HCT116 (cell line): ENCODE results near the gene RREB1. TPM values are rescaled to one million over a fixed set of nuclear protein-coding genes. Genes with fewer than 3 reads are reported as not detected.
A peak's percentile ranks its signal among the peaks of the same experiment; 100 is the strongest.

Source experiments
- ATAC-seq: fragments of 200-7000 bp; cut with Tn5 transposase; 2 replicates; pipeline ENCODE4 v1.9.1; 2020; ENCODE audit warnings: mild to moderate bottlenecking, moderate library complexity
- BruUV-seq: library from RNA; stranded (reverse); fragments of 400-500 nt; replicated peaks from 2 replicates; lab custom pipeline; 2021; lab: Mats Ljungman, UMichigan
- CTCF ChIA-PET: fragments of 300-600 bp; sonication (Branson Sonifier 250); formaldehyde crosslinking; loops from one replicate; lab custom pipeline; 2021; ENCODE audit warnings: antibody characterized with exemption; lab: Charles Lee
- POLR2A ChIA-PET: fragments of 300-600, 350-600 bp; sonication (Branson Sonifier 250); formaldehyde crosslinking; loops from one replicate; lab custom pipeline; 2021; ENCODE audit warnings: antibody characterized with exemption; lab: Charles Lee
- RAD21 ChIA-PET, 2 experiments: fragments of 300-600 bp; sonication (Branson Sonifier 250); formaldehyde crosslinking; loops; one replicate each; lab custom pipeline; 2023; ENCODE audit warnings: low total read pairs in 2 of 2; ENCODE audit not compliant: uncharacterized antibody in 2 of 2, unreplicated experiment in 2 of 2, low non-redundant PET in 1 of 2; lab: Charles Lee
- DNase-seq: peaks from one replicate; pipeline ENCODE4 v3.0.0-alpha.2; 2010; ENCODE audit warnings: low read depth, low spot score
- H2AFZ ChIP-seq: fragments of 200-600 bp; shearing (Covaris generic), sonication (generic); 2 replicates; pipeline ENCODE4 v1.6.1; 2017; ENCODE audit warnings: low read depth, mixed run types, mixed read lengths, antibody characterized with exemption, low read length; ENCODE audit not compliant: poor library complexity, severe bottlenecking
- H3K27ac ChIP-seq: 2 replicates; pipeline ENCODE4 v1.5.1; 2012; ENCODE audit warnings: low read depth, low read length
- H3K27me3 ChIP-seq: fragments of 200-600 bp; sonication (generic); 2 replicates; pipeline ENCODE4 v1.6.1; 2016; ENCODE audit warnings: mixed run types, low read length, mixed read lengths; ENCODE audit not compliant: insufficient read depth
- H3K36me3 ChIP-seq, 2 experiments: fragments of 200-500 bp in 1 of 2; fragments of 200-600 bp in 1 of 2; sonication (Bioruptor generic) in 1 of 2; sonication (generic) in 1 of 2; 2 replicates each; pipeline versions ENCODE4 v1.5.1 to v1.6.1; 2014 to 2016; ENCODE audit warnings: low read length in 2 of 2, inconsistent platforms in 1 of 2, mixed read lengths in 1 of 2, mixed run types in 1 of 2; ENCODE audit not compliant: insufficient read depth in 2 of 2, control insufficient read depth in 1 of 2
- H3K4me1 ChIP-seq, 2 experiments: fragments of 200-600 bp in 1 of 2; sonication (generic) in 1 of 2; 2 replicates each; pipeline versions ENCODE4 v1.5.1 to v1.6.1; 2012 to 2017; ENCODE audit warnings: low read length in 2 of 2, inconsistent platforms in 1 of 2, mild to moderate bottlenecking in 1 of 2, mixed read lengths in 1 of 2, mixed run types in 1 of 2, moderate library complexity in 1 of 2; ENCODE audit not compliant: insufficient read depth in 2 of 2, control insufficient read depth in 1 of 2
- H3K4me2 ChIP-seq: fragments of 200-600 bp; sonication (generic); 2 replicates; pipeline ENCODE4 v1.6.1; 2017; ENCODE audit warnings: mixed run types, low read length, mixed read lengths
- H3K4me3 ChIP-seq, 2 experiments: fragments of 200-600 bp in 1 of 2; sonication (generic) in 1 of 2; replicated peaks in 1 of 2; 2 replicates each; pipeline ENCODE4 v1.5.1; 2011 to 2016; ENCODE audit warnings: low read length in 2 of 2, control low read depth in 1 of 2, low read depth in 1 of 2, mild to moderate bottlenecking in 1 of 2, mixed read lengths in 1 of 2, mixed run types in 1 of 2
- H3K79me2 ChIP-seq: fragments of 200-600 bp; sonication (generic); 2 replicates; pipeline ENCODE4 v1.6.1; 2017; ENCODE audit warnings: mild to moderate bottlenecking, mixed run types, low read length, moderate library complexity, mixed read lengths; ENCODE audit not compliant: insufficient read depth
- H3K9ac ChIP-seq: fragments of 200-600 bp; sonication (generic); 2 replicates; pipeline ENCODE4 v1.6.1; 2016; ENCODE audit warnings: low read length, mixed read lengths
- H3K9me2 ChIP-seq: fragments of 200-600 bp; sonication (generic), shearing (Covaris generic); 2 replicates; pipeline ENCODE4 v1.6.1; 2017; ENCODE audit warnings: mixed run types, mild to moderate bottlenecking, moderate library complexity; ENCODE audit not compliant: insufficient read depth
- H3K9me3 ChIP-seq, 2 experiments: fragments of 200-500 bp in 1 of 2; fragments of 200-600 bp in 1 of 2; sonication (Bioruptor generic) in 1 of 2; sonication (generic) in 1 of 2; 2 replicates each; pipeline ENCODE4 v1.6.1; 2014 to 2017; ENCODE audit warnings: low read length in 2 of 2, mixed read lengths in 2 of 2, inconsistent platforms in 1 of 2, low read depth in 1 of 2, mild to moderate bottlenecking in 1 of 2, mixed run types in 1 of 2, moderate library complexity in 1 of 2; ENCODE audit not compliant: control insufficient read depth in 1 of 2, insufficient read depth in 1 of 2
- H4K20me1 ChIP-seq: fragments of 200-600 bp; sonication (generic), shearing (Covaris generic); 2 replicates; pipeline ENCODE4 v1.6.1; 2017; ENCODE audit warnings: mixed run types, mild to moderate bottlenecking, moderate library complexity; ENCODE audit not compliant: insufficient read depth
- ATF3 ChIP-seq: IDR thresholded peaks from 2 replicates; pipeline ENCODE4 v1.6.1; 2012
- CBX3 ChIP-seq: IDR thresholded peaks from 2 replicates; pipeline ENCODE4 v1.6.1; 2012; ENCODE audit warnings: low read depth
- ELF1 ChIP-seq: IDR thresholded peaks from 2 replicates; pipeline ENCODE4 v1.6.1; 2012; ENCODE audit warnings: low read depth, borderline replicate concordance
- EZH2 ChIP-seq: fragments of 200-600 bp; sonication (generic); IDR thresholded peaks from 2 replicates; pipeline ENCODE4 v1.6.1; 2017; ENCODE audit warnings: antibody characterized with exemption, mixed run types
- EZH2phosphoT487 ChIP-seq: fragments of 200-600 bp; IDR thresholded peaks from 2 replicates; pipeline ENCODE4 v1.6.1; 2018; ENCODE audit warnings: antibody characterized with exemption, borderline replicate concordance
- FOSL1 ChIP-seq: IDR thresholded peaks from 2 replicates; pipeline ENCODE4 v1.6.1; 2012; ENCODE audit warnings: low read depth
- JUND ChIP-seq: IDR thresholded peaks from 2 replicates; pipeline ENCODE4 v1.6.1; 2012
- MAX ChIP-seq: IDR thresholded peaks from 2 replicates; pipeline ENCODE4 v1.6.1; 2012
- POLR2A ChIP-seq: IDR thresholded peaks from 2 replicates; pipeline ENCODE4 v1.7.0; 2011; ENCODE audit warnings: borderline replicate concordance; ENCODE audit not compliant: insufficient read depth, insufficient read length; ENCODE audit errors: extremely low read depth
- POLR2AphosphoS5 ChIP-seq: IDR thresholded peaks from 2 replicates; pipeline ENCODE4 v1.6.1; 2011; ENCODE audit warnings: mild to moderate bottlenecking, low read depth, low read length, moderate library complexity
- RAD21 ChIP-seq: IDR thresholded peaks from 2 replicates; pipeline ENCODE4 v1.6.1; 2012; ENCODE audit warnings: low read depth, mild to moderate bottlenecking
- REST ChIP-seq: IDR thresholded peaks from 2 replicates; pipeline ENCODE4 v1.6.1; 2012; ENCODE audit warnings: low read depth
- SIN3A ChIP-seq: IDR thresholded peaks from 2 replicates; pipeline ENCODE4 v1.6.1; 2012; ENCODE audit warnings: low read depth
- SP1 ChIP-seq: IDR thresholded peaks from 2 replicates; pipeline ENCODE4 v1.6.1; 2012; ENCODE audit warnings: low read depth
- SRF ChIP-seq: IDR thresholded peaks from 2 replicates; pipeline ENCODE4 v1.6.1; 2012; ENCODE audit warnings: low read depth
- TCF7L2 ChIP-seq: IDR thresholded peaks from 2 replicates; pipeline ENCODE4 v1.7.0; 2011; ENCODE audit warnings: borderline replicate concordance, inconsistent platforms; ENCODE audit not compliant: insufficient read depth, insufficient read length; ENCODE audit errors: extremely low read depth
- YY1 ChIP-seq: IDR thresholded peaks from 2 replicates; pipeline ENCODE4 v1.6.1; 2011; ENCODE audit warnings: low read length, low read depth, moderate library complexity, mild to moderate bottlenecking; ENCODE audit not compliant: insufficient replicate concordance; ENCODE audit errors: extremely low read depth
- ZBTB33 ChIP-seq: IDR thresholded peaks from 2 replicates; pipeline ENCODE4 v1.6.1; 2011; ENCODE audit warnings: mild to moderate bottlenecking, low read length, moderate library complexity; ENCODE audit not compliant: insufficient replicate concordance; ENCODE audit errors: extremely low read depth
- ZFX ChIP-seq: fragments of 450-650 bp; IDR thresholded peaks from 2 replicates; pipeline ENCODE4 v1.6.1; 2017
- ZNF274 ChIP-seq: fragments of 200-500 bp; sonication (Bioruptor generic); IDR thresholded peaks from 2 replicates; pipeline ENCODE4 v1.6.1; 2014; ENCODE audit warnings: mild to moderate bottlenecking, low read depth, low read length, inconsistent platforms
- intact Hi-C: fragments of 100-400 bp; cut with micrococcal nuclease; formaldehyde crosslinking; loops from 2 replicates; pipeline ENCODE4 v1.10.0; 2022
- total RNA-seq: library from RNA; stranded (reverse); gene quantifications from one replicate; pipeline ENCODE4 v1.2.1, GENCODE V29; 2021; ENCODE audit not compliant: unreplicated experiment

Gene RREB1
- total RNA-seq, 1 experiment from 2014 or later: 47.9 TPM

- Histone ChIP-seq H2AFZ (peak overlapping the region; percentile 28), H3K79me2 (no peaks in the 10 kb centered on the region), H3K9me3 (no peaks in the 10 kb centered on the region), H4K20me1 (no peaks in the 10 kb centered on the region), H3K36me3 (no peaks in the 10 kb centered on the region), H3K4me2 (peak overlapping the region; percentile 61), H3K27me3 (no peaks in the 10 kb centered on the region), H3K4me3 (peak overlapping the region in 1 of 2 experiments; percentile 27; a peak in 3 of 4 replicates), H3K9ac (peak overlapping the region; percentile 31), H3K4me1 (peaks cover 42 to 58% of the 10 kb centered on the region in 2 experiments), H3K9me2 (no peaks in the 10 kb centered on the region), H3K27ac (peak overlapping the region; percentile 56)
- ATAC-seq (peak; percentile 93), DNase-seq (peak; percentile 97)
- BruUV-seq: no TSS peak
- RAD21 ChIA-PET: interaction anchor here in 1 of 2 experiments (0.6 kb wide), 1 partner anchor 81 kb away, joined by 4 read pairs; no protein-coding TSS in a partner anchor
- intact Hi-C loops: loop anchor here (5.0 kb wide), 1 partner anchor 246 kb away; no protein-coding TSS in a partner anchor
- CTCF ChIA-PET: interaction anchor here (0.7 to 1.0 kb wide), 3 partner anchors 180 to 362 kb away, joined by 4 read pairs; no protein-coding TSS in a partner anchor
- POLR2A ChIA-PET: interaction anchor here (0.8 to 1.6 kb wide), 18 partner anchors 8 to 268 kb away, joined by 3 to 13 read pairs (median 4); no protein-coding TSS in a partner anchor
- no peak; the same call in 1 of the 2 replicates for TF ChIP-seq ELF1
- no peak for TF ChIP-seq EZH2
- no peak for TF ChIP-seq ZNF274
- TF ChIP-seq JUND: peak; percentile 93
- peak; percentile 95 for TF ChIP-seq SP1
- TF ChIP-seq CBX3: peak; percentile 99
- TF ChIP-seq ZFX: no peak
- peak; percentile 55 for TF ChIP-seq YY1
- no peak for TF ChIP-seq REST
- peak; percentile 72 for TF ChIP-seq MAX
- TF ChIP-seq POLR2AphosphoS5: peak; percentile 90
- TF ChIP-seq ATF3: peak; percentile 94
- TF ChIP-seq POLR2A: peak; percentile 43
- TF ChIP-seq SIN3A: no peak; the same call in 1 of the 2 replicates
- TF ChIP-seq ZBTB33: no peak
- TF ChIP-seq RAD21: peak; percentile 34; the same call in 1 of the 2 replicates
- TF ChIP-seq SRF: no peak
- TF ChIP-seq FOSL1: peak; percentile 77
- peak; percentile 65 for TF ChIP-seq TCF7L2
- no peak for TF ChIP-seq EZH2phosphoT487
Measured at GRCh38 chr6:7058250-7058923, 49.4 kb upstream of the RREB1 start.
